GM19372 (cell line): ENCODE measurements around the gene PRR15.
"Not testable (repeated sequence)": the region's sequence is repeated elsewhere in the genome, so short reads cannot be mapped to it uniquely, and the experiment has no call there.

ENCODE experiments used
- ATAC-seq: cut with Tn5 transposase; IDR thresholded peaks from one replicate; pipeline ENCODE4 v1.9.1; 2021; ENCODE audit warnings: mild to moderate bottlenecking, low read depth, moderate library complexity; ENCODE audit not compliant: unreplicated experiment

The PRR15 gene

GRCh38 chr7:29563590-29564495 is at the start of gene PRR15:
Gene PRR15, plus strand, starts transcription at chr7:29563835. Its CDS starts 2,495 bp downstream, at chr7:29566330.
- ATAC-seq: no peak

GRCh38 chr7:29516491-29516890 is 47.1 kb upstream of the PRR15 start:
- ATAC-seq: no peak

- ATAC-seq: no peak
Observed at GRCh38 chr7:29518616-29519015, 45.0 kb upstream of the PRR15 start.

GRCh38 chr7:29523728-29524127 is 39.9 kb upstream of the PRR15 start:
- no peak for ATAC-seq

GRCh38 chr7:29527505-29528108 is 36.0 kb upstream of the PRR15 start:
- ATAC-seq: no peak

- ATAC-seq: not testable (repeated sequence)
Observed at GRCh38 chr7:29528526-29528925, 35.1 kb upstream of the PRR15 start.

- no peak for ATAC-seq
Observed at GRCh38 chr7:29538389-29538788, 25.2 kb upstream of the PRR15 start.

GRCh38 chr7:29539471-29539870 is 24.2 kb upstream of the PRR15 start:
- no peak for ATAC-seq

- ATAC-seq: no peak
Observed at GRCh38 chr7:29547421-29547820, 16.2 kb upstream of the PRR15 start.

- ATAC-seq: no peak
Observed at GRCh38 chr7:29548823-29549222, 14.8 kb upstream of the PRR15 start.

GRCh38 chr7:29552392-29552791 is 11.2 kb upstream of the PRR15 start:
- ATAC-seq: no peak

- ATAC-seq: no peak
Observed at GRCh38 chr7:29555061-29555460, 8.6 kb upstream of the PRR15 start.

GRCh38 chr7:29556405-29557195 is 7.0 kb upstream of the PRR15 start:
- ATAC-seq: no peak

- ATAC-seq: no peak
Observed at GRCh38 chr7:29557954-29558353, 5.7 kb upstream of the PRR15 start.

GRCh38 chr7:29561271-29561670 is 2.4 kb upstream of the PRR15 start:
- ATAC-seq: no peak

GRCh38 chr7:29562307-29562706 is 1.3 kb upstream of the PRR15 start:
- ATAC-seq: no peak

GRCh38 chr7:29564496-29565223 is 1.0 kb downstream of the PRR15 start:
- no peak for ATAC-seq

GRCh38 chr7:29565224-29565630 is 1.6 kb downstream of the PRR15 start:
- no peak for ATAC-seq

- ATAC-seq: no peak
Observed at GRCh38 chr7:29565634-29565981, 2.0 kb downstream of the PRR15 start.

GRCh38 chr7:29565982-29566746 is 2.5 kb downstream of the PRR15 start:
- ATAC-seq: no peak
